HG03135 (cell line): ENCODE data around the gene THBD.

Experiments used
- ATAC-seq: cut with Tn5 transposase; IDR thresholded peaks from one replicate; pipeline ENCODE4 v1.9.1; 2021; ENCODE audit warnings: mild to moderate bottlenecking, moderate library complexity; ENCODE audit not compliant: unreplicated experiment

Gene THBD

DNA sequence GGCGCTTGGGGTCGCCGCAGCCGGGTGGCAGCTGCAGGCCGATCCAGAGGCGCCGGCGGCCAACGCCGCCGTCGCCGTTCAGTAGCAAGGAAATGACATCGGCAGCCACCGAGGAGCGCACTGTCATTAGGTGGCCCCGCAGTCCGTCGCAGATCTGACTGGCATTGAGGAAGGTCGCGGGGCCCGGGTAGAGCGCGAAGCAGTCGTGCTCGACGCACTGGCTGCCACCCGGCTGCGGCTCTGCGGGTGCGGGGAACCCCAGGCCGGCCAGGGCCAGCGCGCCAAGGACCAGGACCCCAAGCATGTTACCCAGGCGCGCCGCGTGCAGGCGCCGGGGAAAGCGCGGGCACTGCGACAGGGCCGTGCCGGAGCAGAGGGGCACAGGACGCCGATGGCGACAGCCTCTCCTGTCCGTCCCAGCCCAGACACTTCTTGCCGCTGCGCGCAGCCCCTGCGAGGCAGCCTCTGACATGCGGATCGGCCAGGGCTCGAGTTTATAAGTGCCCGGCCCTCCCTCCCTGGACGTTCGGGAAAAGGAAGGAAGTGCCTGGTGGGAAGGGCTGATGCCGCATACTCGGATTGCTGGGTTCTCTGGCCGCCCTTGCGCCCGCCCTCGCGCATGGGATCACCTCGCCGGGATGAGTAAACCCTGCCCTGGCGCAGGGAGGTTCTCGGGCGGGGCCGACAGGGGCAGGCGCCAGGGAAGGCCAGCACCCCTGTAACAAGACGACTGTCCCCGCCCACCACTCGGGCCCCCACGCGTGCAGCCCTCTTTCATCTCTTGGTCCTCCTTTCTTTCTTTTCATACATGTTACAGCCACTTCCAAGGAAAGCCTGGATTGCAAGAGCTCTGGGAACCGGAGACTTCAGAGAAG lies at the start of gene THBD:
THBD (minus strand) TSS at position 472 of the 875 bp plus-strand sequence; CDS start at position 304, 168 bp downstream.
- ATAC-seq: no peak

- ATAC-seq: no peak
These were observed 48.4 kb upstream of the THBD start for GRCh38 chr20:23097636-23098580.

DNA sequence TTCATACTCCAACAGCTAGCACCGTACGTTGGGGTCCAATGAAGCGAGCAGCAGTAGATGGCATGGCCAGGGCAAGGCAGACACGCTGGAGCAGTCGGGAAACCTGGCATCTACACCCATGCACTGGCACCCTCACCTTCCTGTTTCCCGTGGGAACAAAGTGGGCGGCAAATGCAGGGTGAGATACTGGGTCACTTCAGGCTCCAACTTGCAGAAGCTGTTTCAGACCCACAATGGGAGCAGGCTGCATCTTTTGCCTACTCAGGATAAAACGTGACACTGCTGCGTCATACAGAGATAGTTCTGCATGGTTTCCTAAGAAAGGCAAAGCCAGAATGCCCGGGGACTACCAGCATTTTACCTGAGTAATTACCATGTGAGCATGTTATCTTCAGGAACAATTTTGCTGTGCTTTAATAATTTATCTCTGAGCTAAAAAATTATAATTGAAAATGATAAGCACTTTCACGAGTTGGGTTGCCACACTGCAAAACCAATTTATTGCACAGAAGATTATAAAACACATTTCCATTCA lies 47.6 kb upstream of the THBD start:
- no peak for ATAC-seq

DNA sequence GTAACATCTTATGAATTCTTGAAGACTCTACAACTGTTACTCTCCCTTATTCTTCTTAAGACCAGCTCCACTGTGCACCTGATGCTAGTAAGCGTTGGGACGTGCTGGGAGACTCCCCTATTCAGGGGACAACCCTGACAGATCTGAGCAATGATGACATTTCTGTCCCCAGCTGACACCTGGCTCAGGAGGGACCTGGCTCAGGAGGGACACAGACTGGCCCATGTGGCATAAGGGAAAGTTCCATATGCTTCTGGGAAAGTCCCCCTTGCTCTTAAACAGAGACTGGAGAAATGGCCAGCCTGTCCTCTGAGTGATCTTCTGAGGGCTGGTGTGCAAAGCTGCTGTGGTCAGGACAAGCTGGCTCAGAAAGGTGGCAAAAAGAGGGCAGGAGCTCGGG lies 46.6 kb upstream of the THBD start:
- no peak for ATAC-seq

- ATAC-seq: no peak
These were observed 46.0 kb upstream of the THBD start for GRCh38 chr20:23095499-23095898.

GRCh38 chr20:23094927-23095326 lies 45.5 kb upstream of the THBD start:
- ATAC-seq: no peak

DNA sequence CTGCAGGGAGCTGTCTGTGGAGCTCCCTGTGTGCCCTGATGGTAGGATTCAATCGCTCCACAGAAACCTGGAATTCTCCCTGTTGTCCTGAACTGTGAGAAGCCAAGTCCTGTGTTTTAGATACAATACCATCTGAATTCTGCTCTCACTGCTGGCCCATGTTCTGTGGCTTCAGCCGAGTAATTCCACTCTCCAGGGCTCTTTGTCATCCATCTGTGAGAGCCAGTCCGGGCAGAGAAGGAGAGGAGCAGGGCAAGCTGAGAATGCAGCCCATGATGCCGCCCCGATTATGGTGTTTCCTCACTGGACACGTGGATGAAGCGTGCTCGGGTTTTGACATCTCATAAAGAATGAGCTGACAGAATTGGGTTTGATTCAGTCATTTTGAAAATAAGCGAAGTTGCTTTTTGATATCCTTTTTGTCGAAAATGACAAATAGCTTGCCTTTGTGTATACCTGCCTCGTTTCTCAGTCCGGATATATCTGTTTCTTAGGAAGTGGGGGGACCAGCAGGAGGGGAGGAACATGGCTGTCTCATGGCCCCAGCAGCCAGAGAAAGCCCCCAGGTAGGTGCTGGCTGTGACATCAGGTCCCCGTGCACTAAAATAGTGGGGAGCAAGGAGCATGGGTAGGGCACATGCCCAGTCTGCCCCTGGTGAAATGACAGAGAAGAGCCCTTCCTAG lies 44.9 kb upstream of the THBD start:
- ATAC-seq: no peak

- no peak for ATAC-seq
These were observed 44.1 kb upstream of the THBD start for GRCh38 chr20:23093613-23094012.

DNA sequence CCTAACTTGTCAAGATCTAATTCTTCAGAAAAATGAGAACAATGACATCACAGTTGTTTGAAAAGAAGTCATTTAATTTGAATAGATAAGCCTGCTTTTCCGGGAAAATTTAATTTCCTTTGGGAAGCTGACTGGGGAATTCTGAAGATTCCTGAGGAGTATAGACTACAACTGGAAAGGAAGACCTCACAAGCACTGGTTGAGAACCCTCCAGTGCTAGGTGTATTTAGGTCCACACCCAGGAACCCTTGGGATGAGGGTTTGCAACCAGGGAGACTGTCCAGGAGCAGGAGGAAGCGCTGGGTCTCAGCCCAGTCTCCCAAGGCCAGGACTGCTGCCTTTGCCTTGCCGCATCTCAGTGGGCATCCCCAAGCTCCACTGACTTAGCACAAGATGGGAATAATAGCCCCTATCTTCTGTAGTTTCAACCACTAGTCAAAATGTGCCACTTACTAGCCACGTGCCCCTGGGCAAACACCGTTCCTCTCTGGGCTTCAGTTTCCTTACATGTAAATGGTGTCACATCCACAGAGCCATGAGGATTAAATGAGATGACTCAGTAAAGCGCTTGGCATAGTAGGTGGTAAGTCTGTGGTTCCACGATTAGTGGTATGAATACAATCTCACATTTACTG lies 43.5 kb upstream of the THBD start:
- ATAC-seq: no peak

GRCh38 chr20:23092384-23092756 lies 42.9 kb upstream of the THBD start:
- ATAC-seq: no peak

DNA sequence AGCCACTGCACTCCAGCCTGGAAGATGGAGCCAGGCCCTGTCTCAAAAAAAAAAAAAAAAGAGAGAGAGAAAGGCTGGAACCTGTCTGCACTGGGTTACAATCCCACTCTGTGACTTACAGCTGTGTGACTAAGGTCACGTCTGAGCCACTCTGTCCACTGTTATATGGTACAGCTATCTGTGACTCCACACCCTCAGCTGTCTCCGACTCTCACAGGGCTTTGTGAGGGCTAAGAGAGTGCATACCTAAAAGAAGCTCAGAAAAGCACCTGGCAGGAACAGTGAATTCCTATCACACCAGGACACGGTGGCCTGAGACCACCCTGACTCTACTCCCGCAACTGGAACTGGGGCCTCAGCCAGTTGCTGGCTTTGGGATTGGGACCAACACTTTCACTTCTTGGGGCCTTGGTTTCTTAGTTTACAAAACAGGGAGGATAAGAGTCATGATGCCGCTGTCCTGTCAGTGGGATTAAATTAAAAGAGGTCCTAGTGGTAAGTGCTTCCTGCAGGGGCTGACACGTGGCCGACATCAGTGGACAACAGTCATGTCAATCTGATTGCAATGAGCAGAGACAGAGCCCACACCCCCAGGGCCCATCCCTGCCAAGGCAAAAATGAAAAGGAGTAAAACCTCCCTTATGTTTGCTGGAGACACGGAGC lies 42.4 kb upstream of the THBD start:
- no peak for ATAC-seq

DNA sequence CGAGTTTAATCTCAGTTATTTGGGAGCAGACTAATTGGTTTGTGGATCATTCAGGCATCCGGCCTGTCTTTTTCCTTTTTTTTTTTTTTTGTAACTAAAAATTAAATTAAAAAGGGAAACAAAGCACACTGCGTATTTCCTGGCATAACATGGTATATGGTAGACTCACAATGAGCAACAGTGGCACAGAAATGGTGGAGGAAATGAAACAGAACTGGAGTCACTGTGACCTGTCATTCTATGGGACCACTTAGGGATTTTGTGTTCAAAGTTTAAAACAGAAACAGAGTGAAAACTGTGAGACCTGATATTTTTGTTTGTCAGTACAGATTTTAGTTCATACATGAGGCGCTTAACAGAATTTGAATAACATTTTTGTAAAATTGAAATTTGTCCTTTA lies 41.4 kb upstream of the THBD start:
- no peak for ATAC-seq

- no peak for ATAC-seq
These were observed 40.7 kb upstream of the THBD start for GRCh38 chr20:23090147-23090546.

DNA sequence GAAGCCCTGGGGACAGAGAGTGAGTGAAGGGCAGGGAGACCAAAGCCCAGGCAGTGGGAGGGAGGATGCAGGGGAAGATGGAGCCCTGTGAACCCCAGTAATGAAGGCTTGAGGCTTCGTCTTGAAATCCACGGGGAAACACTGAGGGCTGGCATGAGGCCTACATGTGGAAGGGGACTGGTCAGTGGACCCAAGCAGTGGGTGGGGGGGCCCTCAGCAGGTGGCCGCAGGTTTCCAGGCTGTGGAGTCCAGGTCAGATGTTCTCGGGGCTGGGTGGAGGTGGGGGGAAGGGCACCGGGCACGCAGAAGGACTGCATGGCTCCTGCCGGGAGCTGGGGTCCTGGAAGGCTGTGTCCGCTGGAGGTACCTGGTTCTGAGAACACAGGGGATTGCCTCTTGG lies 39.4 kb upstream of the THBD start:
- ATAC-seq: no peak

DNA sequence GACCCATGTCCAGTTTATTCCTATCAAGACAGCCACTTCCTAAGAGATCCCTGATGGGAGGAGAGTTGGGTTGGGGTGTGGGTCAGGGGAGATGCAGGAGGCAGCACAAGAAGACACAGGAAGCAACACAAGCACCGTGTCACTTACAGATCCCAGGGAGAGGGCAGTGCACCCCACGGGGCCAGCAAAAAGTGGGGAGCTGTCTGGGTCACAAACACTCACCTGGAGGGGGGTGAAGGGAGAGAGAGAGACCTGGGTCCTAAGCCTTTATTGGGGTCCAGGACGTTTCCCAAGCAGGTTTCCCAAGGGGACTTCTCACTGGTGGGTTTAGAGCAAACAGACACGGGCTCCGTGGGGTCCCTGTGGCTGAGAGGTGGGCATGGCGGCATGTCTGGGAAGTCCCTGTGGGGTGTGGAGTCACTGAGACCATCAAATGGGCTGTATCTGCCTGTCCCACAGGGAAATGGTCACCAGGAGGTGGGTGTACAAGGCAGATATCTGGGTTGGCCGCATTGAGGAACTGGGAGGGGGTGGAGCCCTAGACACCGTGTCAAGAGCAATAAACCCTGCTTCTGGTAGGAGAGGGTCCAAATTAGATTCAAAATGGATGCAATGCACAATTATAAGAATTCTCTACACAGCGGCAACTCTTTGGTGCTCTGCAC lies 38.2 kb upstream of the THBD start:
- ATAC-seq: no peak

GRCh38 chr20:23086931-23087411 lies 37.5 kb upstream of the THBD start:
- ATAC-seq: no peak

DNA sequence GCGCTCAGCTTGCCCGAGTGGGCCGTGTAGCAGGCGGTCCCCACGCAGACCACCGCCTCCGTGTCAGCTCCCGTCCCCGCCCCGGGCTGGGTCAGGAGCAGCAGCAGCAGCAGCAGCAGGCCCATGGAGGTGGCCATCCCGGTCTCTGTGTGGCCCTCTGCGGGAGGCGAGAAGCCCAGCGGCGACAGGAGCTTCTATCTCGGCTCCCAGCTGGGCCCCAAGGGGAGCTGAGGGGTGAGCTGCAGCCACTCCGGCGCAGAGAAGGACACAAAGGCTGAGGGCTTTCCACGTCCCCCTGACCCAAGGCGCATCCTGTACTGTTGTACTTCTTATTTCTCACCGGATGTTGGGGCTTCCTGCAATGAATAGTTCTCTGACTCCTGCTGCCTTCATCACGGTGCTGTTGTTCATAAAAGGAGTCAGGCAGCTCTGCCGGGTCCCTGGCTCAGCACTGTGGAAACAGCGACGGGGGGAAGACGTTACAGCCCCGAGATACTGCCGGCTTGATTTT lies 36.6 kb upstream of the THBD start, which contains the start of gene CD93:
CD93 (minus strand) TSS at position 269 of the 511 bp plus-strand sequence; CDS start at position 137, 132 bp downstream.
- no peak for ATAC-seq

DNA sequence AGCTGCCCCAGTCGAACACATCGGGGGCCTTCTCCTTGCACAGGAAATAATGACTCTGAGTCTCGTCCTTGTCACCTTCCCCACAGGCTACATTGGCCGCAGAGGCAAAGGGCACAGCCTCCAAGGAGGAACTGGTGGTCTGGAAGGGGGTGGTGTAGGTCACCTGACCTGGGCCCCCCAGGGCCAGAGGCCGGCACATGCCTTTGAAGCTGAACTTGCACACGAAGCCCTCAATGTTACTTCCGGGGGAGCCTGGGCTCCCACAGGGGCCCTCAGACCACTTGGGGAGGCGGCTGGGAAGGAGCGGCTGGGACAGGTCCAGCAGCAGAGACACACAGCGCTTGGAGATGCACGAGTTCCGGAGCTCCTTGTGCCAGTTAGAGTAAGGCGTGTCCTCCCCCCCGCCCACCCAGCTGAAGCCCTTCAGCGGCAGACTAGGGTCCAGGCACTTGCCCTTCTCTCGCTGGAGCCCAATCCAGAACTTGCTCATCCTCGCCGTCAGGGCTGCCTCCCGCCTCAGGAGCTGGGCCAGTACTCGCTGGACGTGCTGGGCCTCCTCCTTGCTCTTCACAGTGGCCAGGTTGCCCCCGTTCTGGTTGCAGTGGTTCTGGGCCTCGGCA lies 36.1 kb upstream of the THBD start:
- ATAC-seq: no peak
